CD4-positive, alpha-beta T cell (primary cell): Measurements from ENCODE around the gene PTPRD. TPM values are rescaled to one million over a fixed set of nuclear protein-coding genes. Genes with fewer than 3 reads are reported as not detected.

Experiments used
- ATAC-seq: fragments of 200-7000 bp; cut with Tn5 transposase; one replicate; pipeline ENCODE4 v1.10.0; 2022; ENCODE audit warnings: mild to moderate bottlenecking; ENCODE audit not compliant: poor library complexity
- CTCF ChIA-PET: fragments of 350-600 bp; sonication (Branson Sonifier 250); formaldehyde crosslinking; loops from one replicate; lab custom pipeline; 2021; ENCODE audit warnings: antibody characterized with exemption, inconsistent platforms; lab: Charles Lee
- POLR2A ChIA-PET: fragments of 350-600 bp; sonication (Branson Sonifier 250); formaldehyde crosslinking; loops from one replicate; lab custom pipeline; 2021; ENCODE audit warnings: antibody characterized with exemption, inconsistent platforms; lab: Charles Lee
- DNase-seq, 14 experiments: peaks; one replicate each; pipeline ENCODE4 v3.0.0-alpha.2; 2013 to 2020; ENCODE audit warnings: mixed read lengths in 2 of 14
- H3K27ac ChIP-seq, 2 donors: one replicate each; pipeline versions ENCODE4 v1.5.1 to v1.7.0; 2013; ENCODE audit warnings: low read length in 2 of 2, low read depth in 1 of 2, mild to moderate bottlenecking in 1 of 2
- H3K27me3 ChIP-seq, 2 experiments: 1 replicate in 1 of 2; 2 replicates in 1 of 2; pipeline versions ENCODE4 v1.6.1 to v1.7.0; 2013; ENCODE audit warnings: low read length in 2 of 2, control low read depth in 1 of 2, mild to moderate bottlenecking in 1 of 2, moderate library complexity in 1 of 2; ENCODE audit not compliant: insufficient read depth in 2 of 2, control insufficient read depth in 1 of 2
- H3K36me3 ChIP-seq: one replicate; pipeline ENCODE4 v1.6.1; 2013; ENCODE audit warnings: low read length, control low read depth; ENCODE audit not compliant: insufficient read depth
- H3K4me1 ChIP-seq: one replicate; pipeline ENCODE4 v1.6.1; 2013; ENCODE audit warnings: low read length, control low read depth; ENCODE audit not compliant: insufficient read depth
- H3K4me3 ChIP-seq: one replicate; pipeline ENCODE4 v1.5.1; 2013; ENCODE audit warnings: mild to moderate bottlenecking, low read length, moderate library complexity
- H3K9me3 ChIP-seq, 2 experiments: 1 replicate in 1 of 2; 2 replicates in 1 of 2; pipeline versions ENCODE4 v1.6.1 to v1.7.0; 2013; ENCODE audit warnings: low read length in 2 of 2, mild to moderate bottlenecking in 2 of 2, control low read depth in 1 of 2, moderate library complexity in 1 of 2; ENCODE audit not compliant: control insufficient read depth in 1 of 2, insufficient read depth in 1 of 2
- H3K27ac Mint-ChIP-seq: one replicate; pipeline ENCODE4 v1.8.0; 2020; ENCODE audit warnings: mixed read lengths
- H3K27me3 Mint-ChIP-seq: one replicate; pipeline ENCODE4 v1.8.0; 2021; ENCODE audit warnings: mixed read lengths
- H3K36me3 Mint-ChIP-seq: one replicate; pipeline ENCODE4 v1.8.0; 2021; ENCODE audit warnings: low read depth, mixed read lengths
- H3K4me1 Mint-ChIP-seq: one replicate; pipeline ENCODE4 v1.8.0; 2021; ENCODE audit warnings: low read depth, mixed read lengths
- H3K4me3 Mint-ChIP-seq: one replicate; pipeline ENCODE4 v1.8.0; 2020; ENCODE audit warnings: mild to moderate bottlenecking, mixed read lengths
- H3K9me3 Mint-ChIP-seq: one replicate; pipeline ENCODE4 v1.8.0; 2020; ENCODE audit warnings: mixed read lengths
- CTCF ChIP-seq: fragments of 200-600 bp; IDR thresholded peaks from one replicate; pipeline ENCODE4 v1.8.0; 2022; ENCODE audit warnings: antibody characterized with exemption, mild to moderate bottlenecking
- intact Hi-C, 2 experiments: fragments of 100-400 bp; cut with DNase I in 1 of 2; cut with micrococcal nuclease in 1 of 2; formaldehyde crosslinking; loops; one replicate each; pipeline versions ENCODE4 v1.15.1 to v1.9.0; 2023 to 2025; cut with DNase I, micrococcal nuclease
- total RNA-seq, 174 experiments: library from RNA in 2 of 174; stranded (reverse) in 2 of 174; gene quantifications; one replicate each; pipeline ENCODE4 v1.2.3 and lab custom pipeline; 2021 to 2026

The PTPRD gene
- total RNA-seq, 2 experiments from 2014 or later = not detected

- Mint-ChIP-seq H3K27me3 (no peaks in the 10 kb centered on the region), H3K36me3 (no peaks in the 10 kb centered on the region), H3K9me3 (no peaks in the 10 kb centered on the region), H3K27ac (no peak overlapping the region), H3K4me3 (no peak overlapping the region), H3K4me1 (no peaks in the 10 kb centered on the region)
- Histone ChIP-seq H3K27ac (no peak overlapping the region), H3K27me3 (no peaks in the 10 kb centered on the region), H3K9me3 (no peaks in the 10 kb centered on the region), H3K4me3 (no peak overlapping the region), H3K36me3 (no peaks in the 10 kb centered on the region), H3K4me1 (no peaks in the 10 kb centered on the region)
- ATAC-seq (no peak), DNase-seq (no peak)
- intact Hi-C loops = no loop called here
- ChIA-PET CTCF (no interaction called here), POLR2A (no interaction called here)
- TF ChIP-seq CTCF = no peak
These were observed 1736.5 kb downstream of the PTPRD start for GRCh38 chr9:8876303-8876702.

GRCh38 chr9:8874482-8874881, 1738.3 kb downstream of the PTPRD start:
- Mint-ChIP-seq H3K36me3 (no peaks in the 10 kb centered on the region), H3K9me3 (no peaks in the 10 kb centered on the region), H3K4me3 (no peak overlapping the region), H3K4me1 (no peaks in the 10 kb centered on the region), H3K27ac (no peak overlapping the region), H3K27me3 (no peaks in the 10 kb centered on the region)
- DNase-seq = no peak
- TF ChIP-seq CTCF = no peak
- no peak overlapping the region for H3K4me3 ChIP-seq
- intact Hi-C loops = no loop called here
- no peak for ATAC-seq
- POLR2A ChIA-PET = no interaction called here
- no peak overlapping the region for H3K27ac ChIP-seq
- no peaks in the 10 kb centered on the region for H3K4me1 ChIP-seq
- H3K9me3 ChIP-seq = no peaks in the 10 kb centered on the region
- CTCF ChIA-PET = no interaction called here
- no peaks in the 10 kb centered on the region for H3K36me3 ChIP-seq
- no peaks in the 10 kb centered on the region for H3K27me3 ChIP-seq

- H3K27me3 Mint-ChIP-seq = no peaks in the 10 kb centered on the region
- Histone ChIP-seq H3K27me3 (no peaks in the 10 kb centered on the region), H3K4me3 (no peak overlapping the region), H3K27ac (no peak overlapping the region), H3K36me3 (no peaks in the 10 kb centered on the region), H3K4me1 (no peaks in the 10 kb centered on the region), H3K9me3 (no peaks in the 10 kb centered on the region)
- ChIA-PET POLR2A (no interaction called here), CTCF (no interaction called here)
- no peaks in the 10 kb centered on the region for H3K9me3 Mint-ChIP-seq
- no peak for TF ChIP-seq CTCF
- intact Hi-C loops = no loop called here
- no peak for ATAC-seq
- no peak for DNase-seq
- no peak overlapping the region for H3K4me3 Mint-ChIP-seq
- no peaks in the 10 kb centered on the region for H3K36me3 Mint-ChIP-seq
- H3K27ac Mint-ChIP-seq = no peak overlapping the region
- H3K4me1 Mint-ChIP-seq = no peaks in the 10 kb centered on the region
These were observed 1740.0 kb downstream of the PTPRD start for GRCh38 chr9:8872802-8873201.
